ENCODE data around the gene DDX42.
A peak's percentile ranks its signal among the peaks of the same experiment; 100 is the strongest.

Gene DDX42, protein sequence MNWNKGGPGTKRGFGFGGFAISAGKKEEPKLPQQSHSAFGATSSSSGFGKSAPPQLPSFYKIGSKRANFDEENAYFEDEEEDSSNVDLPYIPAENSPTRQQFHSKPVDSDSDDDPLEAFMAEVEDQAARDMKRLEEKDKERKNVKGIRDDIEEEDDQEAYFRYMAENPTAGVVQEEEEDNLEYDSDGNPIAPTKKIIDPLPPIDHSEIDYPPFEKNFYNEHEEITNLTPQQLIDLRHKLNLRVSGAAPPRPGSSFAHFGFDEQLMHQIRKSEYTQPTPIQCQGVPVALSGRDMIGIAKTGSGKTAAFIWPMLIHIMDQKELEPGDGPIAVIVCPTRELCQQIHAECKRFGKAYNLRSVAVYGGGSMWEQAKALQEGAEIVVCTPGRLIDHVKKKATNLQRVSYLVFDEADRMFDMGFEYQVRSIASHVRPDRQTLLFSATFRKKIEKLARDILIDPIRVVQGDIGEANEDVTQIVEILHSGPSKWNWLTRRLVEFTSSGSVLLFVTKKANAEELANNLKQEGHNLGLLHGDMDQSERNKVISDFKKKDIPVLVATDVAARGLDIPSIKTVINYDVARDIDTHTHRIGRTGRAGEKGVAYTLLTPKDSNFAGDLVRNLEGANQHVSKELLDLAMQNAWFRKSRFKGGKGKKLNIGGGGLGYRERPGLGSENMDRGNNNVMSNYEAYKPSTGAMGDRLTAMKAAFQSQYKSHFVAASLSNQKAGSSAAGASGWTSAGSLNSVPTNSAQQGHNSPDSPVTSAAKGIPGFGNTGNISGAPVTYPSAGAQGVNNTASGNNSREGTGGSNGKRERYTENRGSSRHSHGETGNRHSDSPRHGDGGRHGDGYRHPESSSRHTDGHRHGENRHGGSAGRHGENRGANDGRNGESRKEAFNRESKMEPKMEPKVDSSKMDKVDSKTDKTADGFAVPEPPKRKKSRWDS

GRCh38 chr17:63774141-63774968 lies at the start of gene DDX42:
Gene DDX42 (plus strand): TSS chr17:63774170. CDS start chr17:63787050, 12,880 bp downstream.
- no peak for DNase-seq

- DNase-seq: no peak
These were observed 38.3 kb upstream of the DDX42 start for GRCh38 chr17:63735691-63736090.

GRCh38 chr17:63740464-63741142 lies 33.4 kb upstream of the DDX42 start:
- peak; percentile 18 for DNase-seq

- DNase-seq: no peak
These were observed 32.9 kb upstream of the DDX42 start for GRCh38 chr17:63741143-63741407.

DNA sequence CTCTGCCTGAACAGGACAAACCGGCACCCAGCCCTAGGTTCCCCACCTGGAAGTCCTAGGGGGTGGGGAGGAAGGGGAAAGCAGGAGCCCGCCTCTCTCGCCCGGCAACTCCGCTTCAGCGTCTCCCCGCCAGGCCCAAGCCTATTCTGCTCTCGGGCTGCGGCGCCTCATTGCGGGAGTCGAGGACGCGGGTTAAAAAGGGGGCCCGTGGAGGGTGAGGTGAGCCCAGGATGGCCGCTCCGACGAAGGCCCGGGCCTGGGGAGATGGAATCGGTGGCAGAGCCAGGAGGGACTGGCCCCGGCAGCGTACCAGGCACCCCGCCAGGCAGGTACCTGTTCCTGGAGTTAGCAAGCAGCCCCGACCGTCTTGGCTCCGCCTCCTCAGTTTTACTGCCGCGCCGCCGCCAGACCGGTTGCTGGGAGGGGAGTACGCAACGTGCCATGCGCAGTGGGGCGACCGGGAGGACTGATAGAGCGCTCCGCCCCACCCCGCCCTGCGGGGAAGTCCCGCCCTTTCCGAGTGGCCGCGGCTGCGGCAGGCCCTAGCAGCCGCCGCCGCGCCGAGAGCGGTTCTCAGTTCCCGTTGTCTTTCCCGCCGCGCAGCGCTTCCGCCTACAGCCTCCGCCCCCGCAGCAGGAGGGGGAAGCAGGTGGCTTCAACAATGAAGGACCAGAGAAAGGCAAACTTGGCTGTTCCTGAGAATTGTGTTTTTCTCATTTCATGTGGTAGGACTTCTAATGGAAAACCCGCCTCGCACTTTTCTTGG lies 32.4 kb upstream of the DDX42 start, which contains the start of gene STRADA:
STRADA (minus strand) TSS at position 392 of the 766 bp plus-strand sequence. CDS start 13,430 bp downstream, outside the sequence.
- peak; percentile 99 for DNase-seq

DNA sequence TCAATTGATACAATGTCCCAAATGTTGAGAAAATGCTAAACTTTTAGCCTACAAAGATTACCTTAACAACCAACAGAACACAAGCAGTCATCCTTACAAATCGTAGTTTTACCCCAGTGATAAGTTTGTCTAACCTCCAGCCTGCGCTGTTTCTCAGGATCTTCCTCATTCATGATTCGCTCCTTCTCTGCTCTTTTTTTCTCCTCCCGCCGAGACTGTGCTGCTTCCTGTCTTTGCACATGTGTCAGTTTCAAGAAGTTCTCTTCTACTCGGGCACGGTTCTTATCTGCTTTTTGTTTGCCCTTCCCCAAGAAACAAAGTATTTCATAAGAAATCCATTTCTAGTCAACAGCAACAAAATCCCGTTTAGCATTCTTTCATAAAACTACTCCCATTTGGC lies 22.2 kb upstream of the DDX42 start:
- DNase-seq: peak; percentile 43

- no peak for DNase-seq
These were observed 21.3 kb upstream of the DDX42 start for GRCh38 chr17:63752707-63753106.

DNA sequence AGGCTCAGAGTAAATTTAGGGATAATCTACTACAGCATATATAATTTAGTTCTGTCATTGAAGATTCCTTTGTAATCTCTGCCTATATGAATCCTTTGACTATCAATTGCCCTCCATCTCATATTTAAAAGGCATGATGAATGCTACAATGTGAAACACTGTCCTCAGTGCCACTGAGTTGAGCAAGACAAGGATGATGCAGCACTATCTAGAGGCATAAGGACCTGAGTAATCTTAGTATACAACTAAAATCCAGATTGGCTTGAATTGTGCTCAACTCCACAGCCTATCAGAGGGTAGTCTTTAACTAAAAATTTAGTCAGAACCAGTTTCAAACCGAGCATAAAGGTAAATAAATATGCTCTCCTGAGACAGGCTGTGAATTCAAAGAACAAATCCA lies 20.8 kb upstream of the DDX42 start:
- no peak for DNase-seq

DNA sequence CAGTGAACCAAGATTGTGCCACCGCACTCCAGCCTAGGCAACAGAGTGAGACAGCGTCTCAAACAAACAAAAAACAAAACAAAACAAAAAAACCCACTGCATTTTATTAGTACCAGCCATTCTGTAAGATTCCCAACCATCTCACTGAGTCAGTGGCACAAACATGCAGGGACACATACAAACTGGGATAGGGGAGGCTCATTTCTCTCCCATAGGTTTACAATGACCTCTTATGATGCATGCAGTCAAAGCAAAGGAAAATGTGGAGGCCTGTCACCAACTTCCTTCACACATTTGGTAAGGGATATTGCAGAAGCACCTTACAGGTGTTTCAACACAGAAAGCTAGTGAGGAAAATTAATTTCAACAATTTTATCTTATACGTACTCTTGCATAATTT lies 19.9 kb upstream of the DDX42 start:
- DNase-seq: no peak

DNA sequence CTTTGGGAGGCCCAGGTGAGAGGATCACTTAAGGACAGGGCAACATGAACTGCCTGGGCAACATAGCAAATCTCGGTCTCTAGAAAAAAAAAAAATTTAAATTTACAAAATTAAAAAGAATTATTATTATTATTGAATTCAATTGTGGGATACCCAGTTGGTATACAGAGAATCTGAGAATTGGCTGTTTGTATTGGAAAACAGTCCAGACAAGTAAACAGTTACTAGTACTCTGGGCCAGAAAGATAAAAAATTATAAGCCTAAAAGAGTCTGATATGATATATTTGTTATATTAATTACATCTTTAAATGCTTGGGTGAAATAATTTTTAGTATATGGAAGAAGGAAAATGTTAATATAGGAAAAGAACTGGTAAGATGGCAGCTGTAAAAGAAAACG lies 15.5 kb upstream of the DDX42 start:
- no peak for DNase-seq

DNA sequence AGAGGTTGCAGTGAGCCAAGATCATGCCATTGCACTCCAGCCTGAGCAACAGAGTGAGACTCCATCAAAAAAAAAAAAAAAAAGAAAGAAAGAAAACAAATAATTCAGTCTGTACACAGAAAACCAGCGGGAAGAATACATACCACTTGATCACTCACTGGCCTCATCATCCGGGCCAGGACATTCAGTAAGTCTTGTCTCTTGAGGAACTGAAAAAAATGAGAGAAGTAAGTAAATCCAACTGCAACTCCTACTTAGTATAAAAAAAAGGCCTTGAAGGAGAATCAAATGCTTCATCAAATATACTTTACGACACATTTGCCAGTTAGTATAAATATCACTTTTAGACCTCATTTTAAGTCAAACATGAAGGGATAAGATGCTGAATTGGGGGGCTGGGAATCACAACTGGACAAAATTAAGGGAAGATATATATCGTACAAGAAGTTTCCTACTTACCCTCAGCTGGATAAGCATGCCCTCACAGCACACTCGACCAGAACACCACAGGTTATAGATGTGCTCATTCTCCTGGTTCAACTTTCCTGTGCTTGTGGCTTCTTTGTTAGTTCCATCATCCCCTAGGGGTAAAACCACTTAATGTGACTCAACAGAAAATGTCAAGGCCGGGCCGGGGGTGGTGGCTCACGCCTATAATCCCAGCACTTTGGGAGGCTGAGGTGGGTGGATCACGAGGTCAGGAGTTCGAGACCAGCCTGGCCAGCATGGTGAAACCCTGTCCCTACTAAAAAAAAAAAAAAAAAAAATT lies 13.0 kb upstream of the DDX42 start:
- no peak for DNase-seq

DNA sequence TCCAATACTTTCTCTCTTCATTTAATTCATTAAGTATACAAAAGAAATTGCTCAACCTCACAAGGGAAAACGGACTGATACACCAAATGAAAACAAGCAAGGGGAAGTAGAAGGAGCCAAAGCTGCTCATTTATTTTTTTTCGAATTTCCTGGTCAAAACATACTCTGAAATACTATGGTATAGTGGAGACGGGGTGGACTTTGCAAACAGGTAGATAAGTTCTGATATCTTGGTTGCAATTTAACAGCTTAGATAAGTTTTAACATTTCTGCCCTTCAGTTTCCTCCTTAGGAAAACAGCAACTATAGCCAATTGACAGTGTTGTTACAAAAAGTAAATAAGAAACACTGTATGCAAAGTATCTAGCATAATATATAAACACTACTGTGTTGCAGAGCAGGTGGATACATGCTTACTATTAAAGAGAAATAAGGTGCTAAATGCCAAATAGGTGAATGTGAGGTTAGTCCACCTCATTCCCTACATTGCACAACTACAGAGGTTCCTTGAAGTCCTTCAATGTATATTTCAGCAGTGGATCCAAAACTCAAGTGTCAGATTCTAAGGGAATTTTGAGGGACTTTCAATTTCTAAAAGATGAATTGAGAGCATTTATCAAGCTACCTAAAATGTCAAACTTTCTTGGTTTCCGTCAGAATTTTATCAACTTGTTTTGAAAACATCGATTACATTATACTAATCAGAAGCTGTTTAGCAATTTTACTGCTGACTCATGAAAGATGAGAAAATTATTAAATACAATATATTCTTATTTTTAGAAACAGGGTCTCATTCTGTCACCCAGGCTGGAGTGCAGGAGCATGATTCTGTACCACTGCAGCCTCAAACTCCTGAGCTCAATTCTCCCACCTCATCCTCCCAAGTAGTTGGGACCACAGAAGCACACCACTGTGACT lies 11.6 kb upstream of the DDX42 start:
- no peak for DNase-seq

- DNase-seq: no peak
These were observed 9.3 kb upstream of the DDX42 start for GRCh38 chr17:63764716-63765115.

GRCh38 chr17:63766754-63767153 lies 7.2 kb upstream of the DDX42 start:
- no peak for DNase-seq

DNA sequence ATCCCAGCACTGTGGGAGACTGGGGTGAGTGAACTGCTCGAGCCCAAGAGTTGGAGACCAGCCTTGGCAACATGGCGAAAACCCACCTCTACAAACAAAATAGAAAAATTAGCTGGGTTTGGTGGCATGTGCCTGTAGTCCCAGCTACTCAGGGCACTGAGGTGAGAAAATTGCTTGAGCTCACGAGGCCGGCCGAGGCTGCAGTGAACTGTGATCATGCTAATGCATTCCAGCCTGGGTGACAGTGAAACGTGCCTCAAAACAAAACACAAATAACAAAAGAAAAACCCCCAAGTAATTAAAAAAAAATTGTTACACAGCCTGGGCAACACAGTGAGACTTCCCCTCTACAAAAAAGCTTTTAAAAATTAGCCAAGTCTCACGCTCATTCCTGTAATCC lies 5.5 kb upstream of the DDX42 start:
- no peak for DNase-seq

DNA sequence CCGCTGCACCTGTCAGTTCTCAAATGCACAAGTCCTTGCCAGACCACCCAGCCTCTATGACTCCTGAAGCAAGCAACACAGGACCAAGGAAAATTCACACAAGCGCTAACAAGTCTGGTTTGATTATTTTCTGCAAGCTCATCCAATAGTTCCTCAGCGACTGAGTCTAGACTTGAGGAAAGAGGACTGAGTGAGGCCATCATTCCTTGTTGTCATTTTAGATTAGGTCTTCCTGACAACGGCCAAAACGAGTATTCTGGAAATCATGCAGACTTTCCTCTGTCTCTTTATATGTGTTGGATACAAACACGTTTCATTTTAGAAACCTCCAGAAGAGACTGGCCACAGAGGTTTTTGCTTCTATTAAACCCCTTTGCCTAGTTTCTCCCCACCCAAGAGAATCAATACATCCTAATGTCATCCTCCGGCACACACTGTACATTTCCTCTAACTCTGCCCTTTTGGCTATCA lies 1.1 kb upstream of the DDX42 start:
- no peak for DNase-seq

GRCh38 chr17:63773272-63774140 lies 464 bp upstream of the DDX42 start, which contains the start of gene CCDC47:
Gene CCDC47 (minus strand): TSS chr17:63773597. CDS start chr17:63766175, 7,422 bp downstream.
- peak; percentile 99 for DNase-seq

DNA sequence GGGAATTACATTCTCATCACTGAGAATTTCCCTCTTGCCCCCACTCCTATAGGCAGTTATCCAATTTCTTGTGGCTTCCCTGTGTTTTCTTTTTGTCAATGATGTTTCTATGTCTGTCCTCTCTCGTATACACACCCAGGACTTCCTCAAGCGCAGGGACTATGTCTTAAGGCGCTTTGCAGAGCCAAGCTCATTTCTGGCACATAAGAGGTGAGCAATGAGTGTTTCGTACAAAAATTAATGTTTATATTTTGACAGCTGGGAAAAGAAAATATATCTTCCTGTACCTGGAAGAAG lies 947 bp downstream of the DDX42 start:
- peak; percentile 22 for DNase-seq

GRCh38 chr17:63775420-63775819 lies 1.4 kb downstream of the DDX42 start:
- no peak for DNase-seq
